PC-9 (cell line): Measurements from ENCODE around the gene PIGZ. TPM values are rescaled to one million over a fixed set of nuclear protein-coding genes. Genes with fewer than 3 reads are reported as not detected.

Experiments
- BruUV-seq: library from RNA; stranded (reverse); fragments of 400-500 nt; replicated peaks from 2 replicates; lab custom pipeline; 2021; lab: Mats Ljungman, UMichigan
- CTCF ChIA-PET: fragments of 300-600 bp; sonication (Branson Sonifier 250); formaldehyde crosslinking; loops from one replicate; lab custom pipeline; 2022; ENCODE audit warnings: antibody characterized with exemption; lab: Charles Lee
- POLR2A ChIA-PET: fragments of 300-600 bp; sonication (Branson Sonifier 250); formaldehyde crosslinking; loops from one replicate; lab custom pipeline; 2022; ENCODE audit warnings: antibody characterized with exemption; ENCODE audit not compliant: unreplicated experiment; lab: Charles Lee
- DNase-seq, 2 experiments: peaks; one replicate each; pipeline versions ENCODE4 v3.0.0 to v3.0.0-alpha.2; 2015 to 2022; ENCODE audit warnings: mixed read lengths in 1 of 2
- H2AFZ ChIP-seq: fragments of 200-600 bp; sonication (generic); 2 replicates; pipeline ENCODE4 v1.8.1; 2017; ENCODE audit warnings: antibody characterized with exemption
- H3F3A ChIP-seq: fragments of 200-600 bp; sonication (generic); 2 replicates; pipeline ENCODE4 v1.8.1; 2017; ENCODE audit warnings: antibody characterized with exemption, mild to moderate bottlenecking, low read depth; ENCODE audit not compliant: insufficient read depth
- H3K27ac ChIP-seq: fragments of 200-600 bp; sonication (generic); 2 replicates; pipeline ENCODE4 v1.6.1; 2016; ENCODE audit warnings: mixed run types
- H3K27me3 ChIP-seq: fragments of 200-600 bp; sonication (generic); 2 replicates; pipeline ENCODE4 v1.6.1; 2016; ENCODE audit warnings: low read depth, mixed run types; ENCODE audit not compliant: insufficient read depth
- H3K36me3 ChIP-seq: fragments of 200-600 bp; sonication (generic); 2 replicates; pipeline ENCODE4 v1.6.1; 2016; ENCODE audit warnings: low read depth, mixed run types
- H3K4me1 ChIP-seq: fragments of 200-600 bp; sonication (generic); replicated peaks from 2 replicates; pipeline ENCODE4 v1.6.1; 2016; ENCODE audit warnings: mixed run types; ENCODE audit not compliant: insufficient read depth
- H3K4me2 ChIP-seq: fragments of 200-600 bp; sonication (generic); 2 replicates; pipeline ENCODE4 v1.6.1; 2017; ENCODE audit warnings: mixed run types
- H3K4me3 ChIP-seq: fragments of 200-600 bp; sonication (generic); 2 replicates; pipeline ENCODE4 v1.6.1; 2016; ENCODE audit warnings: mixed run types
- H3K79me2 ChIP-seq: fragments of 200-600 bp; sonication (generic); 2 replicates; pipeline ENCODE4 v1.6.1; 2017; ENCODE audit warnings: low read depth, mixed run types
- H3K9me2 ChIP-seq: fragments of 200-600 bp; sonication (generic); 2 replicates; pipeline ENCODE4 v1.8.1; 2017; ENCODE audit warnings: mild to moderate bottlenecking; ENCODE audit not compliant: insufficient read depth
- H3K9me3 ChIP-seq: fragments of 200-600 bp; sonication (generic); 2 replicates; pipeline ENCODE4 v1.8.1; 2016; ENCODE audit warnings: low read depth; ENCODE audit not compliant: insufficient read depth
- H4K20me1 ChIP-seq: fragments of 200-600 bp; sonication (generic); 2 replicates; pipeline ENCODE4 v1.8.1; 2017; ENCODE audit not compliant: insufficient read depth
- EZH2 ChIP-seq: fragments of 200-600 bp; sonication (generic); IDR thresholded peaks from 2 replicates; pipeline ENCODE4 v1.8.0; 2017; ENCODE audit warnings: antibody characterized with exemption, low read depth
- intact Hi-C: fragments of 100-400 bp; cut with micrococcal nuclease; formaldehyde crosslinking; loops from one replicate; pipeline ENCODE4 v1.10.0; 2022; ENCODE audit not compliant: unreplicated experiment
- total RNA-seq: library from RNA; stranded (reverse); gene quantifications from 2 replicates; pipeline ENCODE4 v1.2.3, GENCODE V29; 2021
- TF ChIP-seq, protein P1 (sequence below): fragments of 200-600 bp; sonication (generic); conservative IDR thresholded peaks from 2 replicates; pipeline ENCODE4 v1.6.1; 2017; ENCODE audit warnings: mixed run types, antibody characterized with exemption, mild to moderate bottlenecking, moderate library complexity

Gene PIGZ
- total RNA-seq, 1 experiment from 2014 or later: 2.1 TPM

- H4K20me1 ChIP-seq: no peaks in the 10 kb centered on the region
- H3K4me1 ChIP-seq: no peaks in the 10 kb centered on the region
- no peak overlapping the region for H3K27ac ChIP-seq
- DNase-seq: no peak
- TF ChIP-seq, protein P1, sequence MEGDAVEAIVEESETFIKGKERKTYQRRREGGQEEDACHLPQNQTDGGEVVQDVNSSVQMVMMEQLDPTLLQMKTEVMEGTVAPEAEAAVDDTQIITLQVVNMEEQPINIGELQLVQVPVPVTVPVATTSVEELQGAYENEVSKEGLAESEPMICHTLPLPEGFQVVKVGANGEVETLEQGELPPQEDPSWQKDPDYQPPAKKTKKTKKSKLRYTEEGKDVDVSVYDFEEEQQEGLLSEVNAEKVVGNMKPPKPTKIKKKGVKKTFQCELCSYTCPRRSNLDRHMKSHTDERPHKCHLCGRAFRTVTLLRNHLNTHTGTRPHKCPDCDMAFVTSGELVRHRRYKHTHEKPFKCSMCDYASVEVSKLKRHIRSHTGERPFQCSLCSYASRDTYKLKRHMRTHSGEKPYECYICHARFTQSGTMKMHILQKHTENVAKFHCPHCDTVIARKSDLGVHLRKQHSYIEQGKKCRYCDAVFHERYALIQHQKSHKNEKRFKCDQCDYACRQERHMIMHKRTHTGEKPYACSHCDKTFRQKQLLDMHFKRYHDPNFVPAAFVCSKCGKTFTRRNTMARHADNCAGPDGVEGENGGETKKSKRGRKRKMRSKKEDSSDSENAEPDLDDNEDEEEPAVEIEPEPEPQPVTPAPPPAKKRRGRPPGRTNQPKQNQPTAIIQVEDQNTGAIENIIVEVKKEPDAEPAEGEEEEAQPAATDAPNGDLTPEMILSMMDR: no peak
- TF ChIP-seq EZH2: no peak
- no peaks in the 10 kb centered on the region for H3K79me2 ChIP-seq
- intact Hi-C loops: no loop called here
- no peaks in the 10 kb centered on the region; the same call in 1 of the 2 replicates for H3F3A ChIP-seq
- no TSS peak for BruUV-seq
- ChIA-PET POLR2A (no interaction called here), CTCF (no interaction called here)
- H3K9me3 ChIP-seq: no peaks in the 10 kb centered on the region
- H3K27me3 ChIP-seq: no peaks in the 10 kb centered on the region
- no peaks in the 10 kb centered on the region for H3K9me2 ChIP-seq
- H2AFZ ChIP-seq: no peak overlapping the region
- H3K4me3 ChIP-seq: no peak overlapping the region
- no peaks in the 10 kb centered on the region for H3K36me3 ChIP-seq
- no peak overlapping the region for H3K4me2 ChIP-seq
These were observed 40.0 kb upstream of the PIGZ start for GRCh38 chr3:197008436-197009209.

- Histone ChIP-seq H3K9me3 (no peaks in the 10 kb centered on the region), H3K4me1 (no peaks in the 10 kb centered on the region), H3F3A (no peaks in the 10 kb centered on the region), H3K4me2 (no peak overlapping the region), H3K27ac (no peak overlapping the region), H3K27me3 (no peaks in the 10 kb centered on the region), H3K36me3 (no peaks in the 10 kb centered on the region), H2AFZ (no peak overlapping the region), H3K4me3 (no peak overlapping the region), H3K79me2 (no peaks in the 10 kb centered on the region), H4K20me1 (no peaks in the 10 kb centered on the region), H3K9me2 (no peaks in the 10 kb centered on the region)
- CTCF ChIA-PET: no interaction called here
- POLR2A ChIA-PET: no interaction called here
- BruUV-seq: no TSS peak
- intact Hi-C loops: no loop called here
- no peak for DNase-seq
- TF ChIP-seq, protein P1: no peak
- no peak for TF ChIP-seq EZH2
These were observed 39.3 kb upstream of the PIGZ start for GRCh38 chr3:197007953-197008352.

GRCh38 chr3:197007296-197007940 lies 38.8 kb upstream of the PIGZ start:
- H2AFZ ChIP-seq: no peak overlapping the region
- ChIA-PET POLR2A (interaction anchor here (0.7 kb wide), 1 partner anchor 42 kb away, joined by 3 read pairs; no protein-coding TSS in a partner anchor), CTCF (no interaction called here)
- H3K36me3 ChIP-seq: no peaks in the 10 kb centered on the region
- H3K4me1 ChIP-seq: no peaks in the 10 kb centered on the region
- no peak overlapping the region for H3K27ac ChIP-seq
- H3K4me3 ChIP-seq: no peak overlapping the region
- H3K9me3 ChIP-seq: no peaks in the 10 kb centered on the region
- no peaks in the 10 kb centered on the region for H3K27me3 ChIP-seq
- H3K4me2 ChIP-seq: no peak overlapping the region
- no peaks in the 10 kb centered on the region for H3K79me2 ChIP-seq
- TF ChIP-seq, protein P1: no peak
- no peak for TF ChIP-seq EZH2
- no peaks in the 10 kb centered on the region for H3F3A ChIP-seq
- no peaks in the 10 kb centered on the region for H4K20me1 ChIP-seq
- DNase-seq: peak in 1 of 2 experiments; percentile 31
- BruUV-seq: no TSS peak
- intact Hi-C loops: no loop called here
- H3K9me2 ChIP-seq: no peaks in the 10 kb centered on the region
